Astrocyte of the hippocampus (primary cell): ENCODE results near the gene GOLGA6A.

Source experiments
- DNase-seq: peaks from one replicate; pipeline ENCODE4 v3.0.0; 2011; ENCODE audit warnings: low read depth, low spot score

GOLGA6A gene

GRCh38 chr15:74037171-74038117 is 44.9 kb downstream of the GOLGA6A start:
- DNase-seq = no peak

DNA sequence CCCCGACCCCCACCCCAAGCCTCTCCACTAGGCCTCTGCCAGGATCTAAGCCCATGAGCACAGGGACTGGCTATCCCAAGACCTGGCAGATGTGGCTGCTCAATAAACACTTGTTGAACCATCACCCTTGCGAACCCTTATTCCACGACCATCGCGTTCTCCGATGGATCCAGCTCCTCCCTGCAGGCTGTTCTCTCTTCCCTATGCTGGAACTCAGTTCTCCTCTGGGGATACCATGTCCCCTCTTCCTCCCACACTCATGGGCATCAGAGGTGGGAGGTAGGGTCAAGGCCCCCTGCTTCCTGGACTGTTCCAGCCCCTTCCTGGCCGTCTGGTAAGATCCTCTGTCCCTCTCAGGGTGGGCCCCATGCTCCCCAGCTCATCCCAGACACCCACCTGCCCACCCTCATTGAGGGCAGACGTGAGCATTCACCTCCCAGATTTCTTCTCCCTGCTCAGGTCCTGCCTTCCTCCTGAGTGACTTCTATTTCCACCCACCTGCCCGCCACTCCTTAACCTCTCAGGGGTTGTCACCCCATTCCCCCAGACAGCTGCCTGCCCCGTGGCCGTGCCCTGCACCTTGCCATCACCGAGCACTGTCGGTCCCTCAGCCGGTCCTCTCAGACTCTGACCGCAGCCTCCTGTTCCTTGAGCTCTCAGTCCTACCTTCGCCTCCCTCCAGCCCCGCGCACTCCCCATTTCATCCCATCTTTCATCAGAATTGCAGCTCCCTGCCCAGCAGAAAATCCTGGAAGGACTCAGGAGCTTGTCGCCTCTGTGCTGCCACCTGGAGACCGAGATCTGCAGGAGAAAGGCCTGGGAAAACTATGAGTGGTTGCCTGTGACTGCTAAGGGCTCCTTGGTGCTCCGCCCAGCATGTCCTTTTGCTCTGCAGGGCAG is 45.8 kb downstream of the GOLGA6A start:
- DNase-seq = peak; percentile 79

GRCh38 chr15:74035121-74036017 is 47.0 kb downstream of the GOLGA6A start:
- DNase-seq = no peak

DNA sequence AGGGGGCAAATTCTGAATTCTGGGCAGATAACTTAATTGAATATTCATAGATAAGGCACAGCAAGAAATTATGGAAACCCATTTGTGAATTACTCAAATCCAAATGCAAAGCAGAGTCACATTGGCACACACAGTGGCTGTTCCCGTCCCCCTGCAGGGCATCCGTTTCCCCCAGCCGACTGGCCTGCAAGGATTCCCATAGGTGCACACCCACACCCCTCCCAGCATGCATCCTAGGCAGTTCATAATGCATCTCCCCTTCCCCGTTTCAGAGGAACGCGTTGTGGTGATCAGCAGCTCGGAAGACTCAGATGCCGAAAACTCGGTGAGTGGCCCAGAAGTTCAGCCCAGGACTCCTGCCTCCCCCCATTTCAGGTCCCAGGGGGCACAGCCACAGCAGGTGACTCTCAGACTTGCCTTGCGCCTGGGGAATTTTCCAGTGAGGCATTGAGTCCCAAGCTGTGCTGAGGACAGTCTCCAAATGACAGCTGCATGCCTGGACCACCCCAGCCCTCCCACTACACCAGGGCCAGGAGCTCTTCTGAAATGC is 48.1 kb downstream of the GOLGA6A start:
- no peak for DNase-seq

GRCh38 chr15:74032606-74033561 is 49.5 kb downstream of the GOLGA6A start:
- no peak for DNase-seq

- DNase-seq = no peak
Measured at GRCh38 chr15:74032046-74032445, 50.3 kb downstream of the GOLGA6A start.

DNA sequence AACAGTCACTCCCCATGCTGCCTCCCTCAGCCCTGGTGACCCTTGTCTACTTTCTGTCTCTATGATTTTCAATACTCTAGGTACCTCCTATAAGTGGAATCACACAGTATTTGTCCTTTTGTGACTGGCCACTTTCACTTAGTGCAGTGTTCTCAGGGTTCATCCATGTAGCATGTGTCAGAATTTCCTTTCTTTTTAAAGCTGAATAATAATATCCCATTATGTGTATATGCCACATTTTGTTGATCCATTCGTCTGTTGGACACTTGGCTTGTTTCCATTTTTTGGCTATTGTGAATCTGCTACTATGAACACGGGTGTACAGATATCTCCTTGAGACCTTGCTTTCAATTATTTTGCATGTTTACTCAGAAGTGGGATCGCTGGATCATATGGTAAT is 53.7 kb downstream of the GOLGA6A start:
- DNase-seq = no peak

GRCh38 chr15:74027688-74028087 is 54.7 kb downstream of the GOLGA6A start:
- DNase-seq = no peak

- DNase-seq = no peak
Measured at GRCh38 chr15:74025436-74025835, 56.9 kb downstream of the GOLGA6A start.

GRCh38 chr15:74024687-74025086 is 57.7 kb downstream of the GOLGA6A start:
- DNase-seq = no peak

DNA sequence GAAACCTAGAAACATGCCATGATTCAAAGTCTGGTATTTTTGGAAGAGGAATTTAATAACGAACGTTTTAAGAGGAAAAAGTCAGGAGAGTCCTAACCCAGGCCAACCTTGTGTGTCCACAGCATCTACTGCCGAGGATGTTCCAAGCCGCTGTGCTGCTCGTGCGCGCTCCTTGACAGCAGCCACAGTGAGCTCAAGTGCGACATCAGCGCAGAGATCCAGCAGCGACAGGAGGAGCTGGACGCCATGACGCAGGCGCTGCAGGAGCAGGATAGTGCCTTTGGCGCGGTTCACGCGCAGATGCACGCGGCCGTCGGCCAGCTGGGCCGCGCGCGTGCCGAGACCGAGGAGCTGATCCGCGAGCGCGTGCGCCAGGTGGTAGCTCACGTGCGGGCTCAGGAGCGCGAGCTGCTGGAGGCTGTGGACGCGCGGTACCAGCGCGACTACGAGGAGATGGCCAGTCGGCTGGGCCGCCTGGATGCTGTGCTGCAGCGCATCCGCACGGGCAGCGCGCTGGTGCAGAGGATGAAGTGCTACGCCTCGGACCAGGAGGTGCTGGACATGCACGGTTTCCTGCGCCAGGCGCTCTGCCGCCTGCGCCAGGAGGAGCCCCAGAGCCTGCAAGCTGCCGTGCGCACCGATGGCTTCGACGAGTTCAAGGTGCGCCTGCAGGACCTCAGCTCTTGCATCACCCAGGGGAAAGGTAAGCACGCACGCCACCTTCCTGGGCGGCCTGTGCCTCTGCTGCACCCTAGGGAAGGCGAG is 59.5 kb downstream of the GOLGA6A start:
- DNase-seq = no peak
